NCI-H1694 (cell line): ENCODE measurements around the gene RBMS3.

Experiments
- DNase-seq: peaks from one replicate; lab custom pipeline; 2025; lab: John Stamatoyannopoulos, UW

Gene RBMS3

DNA sequence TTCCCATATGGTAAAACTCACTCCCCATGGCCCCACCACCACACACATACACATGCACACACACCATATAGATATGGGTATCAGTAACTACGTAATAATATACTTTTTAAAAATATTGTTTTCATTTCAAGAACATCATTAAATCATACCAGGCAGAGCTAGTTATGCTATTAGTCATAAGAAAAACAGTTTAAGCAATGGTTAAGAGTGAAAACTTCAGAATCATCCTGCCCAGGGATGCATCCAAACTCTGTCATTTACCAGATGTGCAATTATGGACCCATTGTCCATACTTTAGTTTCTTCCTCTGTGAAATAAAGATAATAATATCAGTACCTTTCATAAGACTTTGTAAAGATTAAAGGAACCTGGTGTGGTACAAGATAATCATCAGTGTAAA, 608.3 kb downstream of the RBMS3 start:
- DNase-seq, result no peak

DNA sequence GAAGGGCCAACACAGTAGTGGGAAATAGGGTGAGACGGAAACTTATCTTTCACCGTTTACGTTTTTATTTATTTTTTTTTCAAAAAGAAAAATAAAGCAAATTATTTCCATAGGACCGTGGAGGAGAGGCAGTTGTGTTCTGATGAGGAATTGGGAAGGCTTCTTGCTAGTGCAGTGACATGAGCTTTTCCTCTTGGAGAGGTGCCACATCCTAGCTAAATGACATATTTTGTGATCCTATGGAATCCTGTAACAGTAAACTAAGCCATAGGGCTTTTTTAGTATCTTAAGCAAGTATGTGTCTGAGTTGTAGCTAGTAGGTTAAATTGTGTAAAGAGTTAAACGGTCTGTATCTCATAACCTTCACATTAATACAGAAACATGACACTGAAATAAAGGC, 609.9 kb downstream of the RBMS3 start:
- no peak for DNase-seq

DNA sequence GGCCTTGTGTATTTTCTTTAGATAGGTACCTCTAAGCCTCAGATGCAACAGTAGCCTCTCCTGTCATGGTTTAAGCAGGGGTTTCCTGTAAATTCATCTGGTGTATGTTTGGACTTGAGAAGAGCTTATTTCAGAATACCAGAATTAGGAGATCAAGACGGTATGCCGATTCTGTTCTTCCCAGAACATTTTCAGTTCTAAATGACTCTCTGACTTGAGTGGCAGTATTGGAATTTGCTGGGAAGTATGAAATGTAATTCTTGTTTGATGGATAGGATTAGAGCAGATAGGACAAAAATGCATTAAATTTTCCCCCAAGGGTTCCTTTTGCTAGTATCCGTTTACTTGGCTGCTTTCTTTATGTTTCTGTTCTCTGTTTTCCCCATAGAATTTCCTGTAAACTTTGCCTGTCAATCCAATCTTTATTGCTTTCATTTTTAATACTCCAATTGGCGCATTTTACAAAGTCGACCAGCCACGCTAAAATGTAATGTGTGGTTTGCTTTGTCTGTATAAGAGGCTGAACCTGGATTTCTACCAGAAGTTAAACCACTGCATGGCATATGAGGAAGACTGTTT, 612.2 kb downstream of the RBMS3 start:
- DNase-seq, result no peak

DNA sequence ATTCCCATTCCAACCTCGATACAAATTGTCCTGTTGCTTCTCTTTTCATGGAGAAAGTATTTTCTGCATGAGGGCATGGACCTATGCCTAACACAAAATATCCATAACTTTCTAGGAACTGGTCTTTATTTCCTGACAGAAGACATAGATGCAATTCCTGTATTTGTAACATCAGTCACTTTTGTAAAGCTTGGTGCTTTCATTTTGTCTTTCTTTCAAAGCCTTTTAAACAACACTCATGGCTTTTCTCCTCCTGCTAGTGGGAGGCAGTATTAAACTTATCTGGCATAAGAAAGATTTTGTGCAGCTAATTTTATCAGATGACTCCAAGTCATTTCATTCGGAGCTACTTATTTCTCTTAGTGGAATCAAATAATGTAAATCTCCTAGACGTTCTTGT, 616.0 kb downstream of the RBMS3 start:
- no peak for DNase-seq

DNA sequence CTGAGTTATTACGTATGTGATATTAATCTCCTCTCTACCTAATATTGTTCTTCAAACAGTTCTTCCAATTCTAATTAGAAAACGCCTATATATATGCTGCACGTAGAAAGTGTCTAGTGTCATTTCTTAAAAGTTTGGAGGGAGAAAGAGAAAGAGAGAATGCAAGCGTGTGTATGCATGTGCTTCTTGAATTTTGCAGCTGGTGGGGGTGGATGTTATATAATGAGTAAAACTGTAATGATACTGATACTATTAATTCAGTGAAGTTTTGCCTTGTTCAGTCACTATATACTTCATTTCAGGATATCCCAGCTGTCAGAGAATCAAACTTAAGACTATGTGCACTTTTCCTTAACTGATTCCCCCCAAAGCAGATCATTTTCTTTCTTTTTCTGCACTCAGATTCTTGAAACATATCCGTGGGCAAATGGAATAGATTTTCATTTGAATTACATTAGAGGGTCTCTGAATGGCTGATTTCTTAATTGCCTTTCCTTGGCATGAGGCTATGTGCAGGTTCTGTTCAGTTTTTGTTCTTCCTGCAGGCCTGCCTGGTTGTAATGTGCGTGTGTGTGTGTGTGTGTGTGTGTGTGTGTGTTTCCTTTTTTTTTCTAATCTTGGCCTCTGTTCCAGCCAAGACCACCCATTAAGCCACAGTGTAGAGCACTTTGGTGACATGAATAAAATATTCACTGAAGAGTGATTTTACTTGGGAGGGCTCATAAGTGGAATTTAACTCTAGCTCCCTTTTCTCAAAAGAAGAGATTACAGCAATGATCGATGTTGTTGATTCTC, 617.5 kb downstream of the RBMS3 start:
- DNase-seq, result no peak

DNA sequence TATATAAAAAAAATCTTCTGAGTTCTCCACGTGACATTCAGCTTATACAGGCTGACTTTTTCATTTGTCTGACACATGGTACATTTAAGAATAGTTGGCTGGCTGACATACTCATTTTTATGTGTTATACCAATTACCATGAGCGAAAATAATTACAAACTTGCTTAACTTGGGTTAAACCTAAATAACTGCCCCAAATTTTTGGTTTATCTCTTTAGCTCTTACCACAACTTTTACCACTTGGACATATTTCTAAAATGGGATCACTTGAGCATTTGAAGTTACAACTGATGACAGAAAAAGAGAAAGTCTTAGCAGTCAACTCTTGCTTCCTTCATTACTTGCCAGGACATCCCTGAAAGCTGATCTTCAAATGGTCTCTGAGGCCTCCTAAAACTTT, 618.1 kb downstream of the RBMS3 start:
- DNase-seq, result no peak

DNA sequence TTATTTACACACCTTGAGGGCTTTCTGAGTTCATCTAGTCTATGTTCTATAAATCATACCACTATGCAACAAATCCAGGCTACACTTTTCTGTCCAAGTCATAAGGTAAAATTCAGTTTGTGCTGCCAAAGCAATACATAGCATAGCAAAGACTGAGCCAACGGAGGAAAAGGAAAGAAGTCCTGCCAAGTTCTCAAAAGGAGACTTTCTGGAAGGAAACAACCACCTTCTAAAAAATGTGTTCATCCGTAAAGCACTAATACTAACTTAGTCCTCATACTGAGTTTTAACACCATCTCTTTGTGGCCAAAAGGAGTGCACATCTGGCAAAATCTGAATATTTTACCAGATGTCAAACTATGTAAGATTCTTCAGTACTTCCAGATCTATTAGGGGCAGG, 620.2 kb downstream of the RBMS3 start:
- no peak for DNase-seq

DNA sequence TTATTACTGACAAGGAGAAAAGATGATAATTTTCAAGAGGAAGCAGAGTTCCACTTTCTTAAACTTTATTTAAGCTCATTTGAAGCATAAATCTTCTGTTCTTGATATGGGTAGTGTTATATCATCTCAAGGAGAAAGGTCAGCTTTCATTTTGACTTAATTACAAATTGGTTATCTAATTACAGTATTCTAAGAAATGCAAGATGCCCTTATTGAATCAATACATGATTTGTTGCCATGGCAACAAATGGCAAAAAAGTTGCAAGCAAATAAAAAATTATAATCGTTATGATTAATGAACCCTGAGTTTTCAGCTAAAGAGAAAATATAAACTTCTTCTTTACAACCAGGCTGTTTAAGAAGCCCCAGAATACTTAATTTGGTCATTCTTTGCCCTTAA, 622.7 kb downstream of the RBMS3 start:
- no peak for DNase-seq

DNA sequence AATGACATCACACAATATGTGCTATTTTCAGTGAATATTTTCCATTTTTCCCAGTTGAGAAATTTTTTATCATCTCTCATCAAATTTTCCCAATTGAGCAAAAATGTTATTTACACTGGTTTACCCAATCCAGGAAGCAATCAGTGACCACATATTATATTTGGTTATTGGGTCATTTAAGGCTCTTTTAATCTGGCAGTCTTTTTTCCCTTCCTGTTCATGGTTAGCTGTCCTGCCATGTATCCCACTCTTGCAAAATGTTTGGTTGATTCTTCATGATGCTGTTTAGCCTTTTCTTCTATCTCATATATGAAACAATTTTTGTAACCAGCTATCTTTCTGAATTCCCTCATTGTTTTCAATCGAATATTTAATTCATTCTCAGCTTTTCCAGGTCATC, 626.0 kb downstream of the RBMS3 start:
- no peak for DNase-seq

DNA sequence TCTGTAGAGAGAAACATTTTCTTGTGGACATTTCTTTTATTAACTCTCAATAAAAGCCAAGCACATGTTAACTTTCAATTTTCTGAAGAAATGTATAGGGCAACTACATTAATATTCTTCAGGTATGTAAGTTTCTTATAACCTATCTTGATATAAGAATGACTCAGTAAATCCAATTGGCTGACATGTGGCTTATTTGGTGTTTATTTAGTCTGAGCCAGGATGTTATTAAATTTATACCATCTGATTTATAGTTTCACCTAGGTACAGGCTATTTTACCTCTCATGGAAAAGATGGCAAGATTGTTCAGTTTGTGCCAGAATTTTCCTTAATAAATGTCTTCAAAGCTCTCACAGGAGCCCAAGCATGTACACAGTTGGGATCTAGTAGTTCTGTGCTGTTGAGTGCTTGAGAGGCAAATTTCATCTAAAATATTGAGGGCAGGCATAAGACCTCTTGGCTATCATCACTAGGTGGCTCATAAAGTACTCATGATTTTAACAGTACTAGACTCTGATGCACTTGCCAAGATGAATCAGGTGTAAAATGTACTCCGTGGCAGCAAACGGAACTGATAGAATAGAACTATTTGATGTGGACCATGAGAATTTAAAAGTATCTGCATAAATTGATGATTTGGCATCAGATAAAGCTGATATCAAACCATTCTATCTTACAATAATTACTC, 631.9 kb downstream of the RBMS3 start:
- no peak for DNase-seq

DNA sequence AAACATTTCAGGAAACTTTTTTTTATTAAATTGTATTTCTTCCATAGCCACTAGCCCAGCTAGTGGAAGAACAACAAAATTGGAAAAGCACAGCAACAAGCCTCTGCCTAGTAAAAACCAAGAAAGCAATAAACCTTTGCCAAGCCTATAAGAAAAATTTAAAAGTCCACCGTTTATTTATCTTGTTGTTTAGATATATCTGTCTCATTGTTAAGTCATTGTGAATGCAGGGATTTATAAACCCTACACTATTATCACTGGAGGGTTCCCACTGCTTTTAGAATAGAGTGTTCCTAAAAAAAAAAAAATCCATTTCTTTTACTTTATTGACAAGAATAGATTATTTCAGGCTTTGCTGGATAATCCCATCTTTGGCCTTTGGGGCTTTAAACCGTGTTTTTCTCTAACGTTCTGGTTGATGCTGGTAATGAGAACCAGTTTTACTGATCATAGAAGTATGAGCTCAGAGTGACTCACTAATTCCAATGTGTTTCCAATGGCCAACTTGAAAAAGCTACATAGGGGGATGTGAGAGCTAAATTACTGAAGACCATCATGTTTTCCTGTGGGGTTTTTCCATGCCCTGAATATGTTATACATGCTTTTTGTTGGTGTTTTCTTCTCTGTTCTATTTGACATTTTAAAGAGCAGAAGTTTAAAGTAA, 634.1 kb downstream of the RBMS3 start:
- no peak for DNase-seq

DNA sequence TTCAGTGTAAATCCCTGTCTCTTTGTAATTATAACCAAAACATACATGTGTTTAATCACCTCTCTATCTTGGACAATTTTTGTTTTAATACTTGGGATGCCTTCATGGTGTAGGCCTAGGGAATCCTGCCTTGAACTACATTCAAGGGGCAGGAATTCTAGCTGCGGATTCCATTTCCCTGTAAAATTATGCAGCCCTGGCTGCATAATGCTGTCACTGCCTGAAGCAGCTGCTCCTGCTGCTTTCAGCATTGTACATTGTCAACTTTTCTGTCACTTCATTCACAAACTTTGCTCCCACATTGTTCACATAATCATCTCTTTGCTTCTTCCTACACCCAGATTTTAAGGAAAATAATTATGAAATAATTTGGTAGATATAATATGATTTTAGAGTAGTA, 638.7 kb downstream of the RBMS3 start:
- no peak for DNase-seq

DNA sequence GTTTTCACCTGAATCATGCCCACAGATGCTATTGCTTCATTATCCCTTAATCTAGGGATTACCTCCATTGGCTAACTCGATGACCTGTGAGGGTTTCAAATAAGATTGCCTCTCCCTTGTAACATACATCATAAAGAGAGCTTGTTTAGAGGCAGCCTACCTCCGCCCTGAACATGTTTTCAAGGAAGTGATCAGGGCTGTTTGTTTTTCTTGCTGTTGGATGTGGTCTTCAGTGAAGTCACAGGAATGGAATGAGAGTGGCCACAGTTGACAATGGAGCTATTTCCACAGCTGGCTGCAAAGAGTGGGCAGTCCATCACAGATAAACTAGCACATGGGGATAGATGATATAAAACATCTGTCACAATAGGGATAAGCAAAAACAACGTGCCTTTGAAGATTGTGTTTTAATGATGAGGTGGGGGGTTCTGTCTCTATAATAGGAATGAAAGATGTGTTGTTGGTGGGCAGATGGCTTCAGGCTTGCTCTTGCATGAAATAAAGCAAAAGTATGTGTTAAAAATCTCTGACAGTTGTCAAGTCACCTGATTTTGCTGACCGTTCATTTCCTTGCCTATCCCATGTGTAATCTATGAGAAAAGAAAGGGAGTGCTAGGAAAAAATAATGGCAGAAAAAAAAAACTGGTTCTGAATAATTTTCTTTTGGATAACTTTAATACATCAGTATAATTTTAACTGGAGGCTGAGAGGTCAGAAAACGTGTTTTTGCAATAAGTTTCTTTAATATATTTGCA, 642.3 kb downstream of the RBMS3 start:
- DNase-seq, result no peak

DNA sequence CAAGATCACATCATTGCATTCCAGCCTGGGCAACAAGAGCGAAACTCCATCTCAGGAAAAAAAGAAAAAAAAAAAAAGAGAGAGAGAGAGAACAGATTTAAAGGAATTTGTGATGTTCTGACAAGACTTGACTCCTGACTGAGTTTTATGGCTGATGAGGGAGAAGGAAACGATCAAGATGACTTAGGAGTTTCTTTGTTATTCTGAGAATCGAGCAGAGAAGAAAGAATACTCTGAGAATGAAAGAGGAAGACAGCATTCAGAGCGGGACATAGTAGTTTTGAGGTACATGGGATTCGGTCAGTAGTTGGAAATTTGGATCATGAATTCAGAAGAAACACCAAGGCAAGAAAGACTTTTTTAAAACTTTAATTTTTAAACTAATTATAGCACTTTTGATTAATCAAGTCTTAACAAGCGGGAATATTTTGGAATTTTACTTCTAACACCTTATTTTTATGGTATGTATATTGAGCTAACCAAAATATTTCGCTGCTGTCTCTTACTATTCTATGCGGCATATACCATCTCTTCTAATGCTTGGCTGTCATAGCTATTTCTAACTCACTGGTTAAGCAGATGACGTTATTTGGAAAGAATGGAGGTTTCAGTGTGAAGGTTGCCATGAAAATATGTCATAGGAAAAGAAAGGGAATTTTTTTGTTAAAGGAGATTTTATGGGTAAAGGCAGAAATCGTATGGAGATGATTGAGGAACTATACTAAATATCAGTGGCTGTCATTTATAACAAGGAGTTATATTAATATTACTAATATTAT, 644.1 kb downstream of the RBMS3 start:
- DNase-seq, result no peak

DNA sequence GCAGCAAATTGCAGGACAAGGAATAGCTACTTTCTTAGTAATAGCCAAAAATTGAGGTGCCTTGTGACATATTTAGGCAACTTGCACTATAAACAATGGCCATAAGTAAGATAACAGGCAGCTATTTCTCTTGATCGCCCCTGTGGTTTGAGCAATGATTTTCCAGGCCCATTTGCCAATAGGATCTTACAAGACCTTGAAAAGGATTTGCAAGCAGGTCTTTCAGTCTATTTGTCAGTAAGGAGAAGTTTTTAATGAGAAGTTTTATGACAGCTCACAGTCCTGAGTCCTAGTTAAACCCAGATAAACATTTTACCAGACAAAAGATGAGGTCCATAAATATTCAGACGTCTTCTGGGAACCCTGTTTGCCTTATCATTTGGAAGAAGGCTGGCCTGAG, 645.5 kb downstream of the RBMS3 start:
- DNase-seq, result no peak

DNA sequence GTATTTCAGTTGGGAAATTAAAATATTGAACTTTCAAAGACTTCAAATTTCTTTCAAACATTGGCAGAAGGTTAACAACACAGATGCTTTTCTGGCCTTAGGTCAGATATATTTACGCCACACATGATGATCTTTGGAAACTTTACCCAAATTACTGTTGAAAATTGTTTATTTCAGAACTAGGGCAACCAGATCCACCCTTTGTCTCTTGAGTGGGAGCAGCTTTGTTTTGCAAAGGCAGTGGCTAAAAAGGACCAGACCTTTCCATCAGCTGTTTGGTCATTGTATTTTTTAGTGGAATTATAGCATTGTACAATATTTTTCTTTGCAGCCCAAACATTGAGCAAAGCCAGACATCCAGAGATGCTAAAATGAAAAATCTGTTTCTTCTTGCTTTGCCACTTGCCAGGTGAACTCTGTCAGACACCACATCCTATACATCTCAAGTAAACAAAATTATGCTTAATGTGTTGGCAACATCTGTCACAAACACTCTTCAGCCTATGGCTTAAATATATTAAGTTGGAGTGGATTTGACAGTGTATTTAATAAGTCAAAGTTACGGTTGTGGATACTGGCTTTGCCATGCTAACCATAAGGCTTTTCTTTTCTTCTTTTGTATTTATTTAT, 651.9 kb downstream of the RBMS3 start:
- DNase-seq, result no peak

DNA sequence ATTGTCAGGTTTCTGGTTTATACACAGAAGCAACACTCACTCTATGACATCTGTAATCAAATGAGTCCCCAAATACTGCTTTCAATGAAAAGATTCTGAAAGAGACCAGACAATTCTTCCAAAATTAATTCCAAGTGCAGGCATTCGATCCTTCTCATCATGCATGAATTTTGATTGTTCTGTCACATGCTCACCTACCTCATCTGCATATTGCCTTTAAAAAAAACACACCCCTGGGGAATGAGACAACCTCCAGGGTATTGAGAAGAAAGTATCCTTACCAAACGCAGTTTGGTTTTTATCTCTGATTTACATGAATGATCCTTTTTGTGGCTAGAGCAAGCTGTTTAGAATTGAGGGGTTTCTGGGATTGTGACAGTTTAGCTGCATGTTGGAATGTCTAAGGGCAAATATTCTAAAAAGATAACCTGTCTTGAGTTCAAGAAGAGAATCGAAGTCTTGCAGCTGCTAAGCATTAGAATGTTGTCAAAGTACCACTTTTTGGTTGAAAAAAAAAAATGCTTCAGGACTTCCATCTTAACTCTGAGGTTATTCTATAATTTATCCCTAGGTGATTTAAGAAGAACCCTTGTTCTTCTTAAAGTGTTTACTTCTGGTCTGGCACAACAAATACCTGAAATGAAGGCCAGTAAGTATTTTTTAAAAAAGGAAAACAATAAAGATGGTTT, 653.1 kb downstream of the RBMS3 start:
- DNase-seq, result no peak

DNA sequence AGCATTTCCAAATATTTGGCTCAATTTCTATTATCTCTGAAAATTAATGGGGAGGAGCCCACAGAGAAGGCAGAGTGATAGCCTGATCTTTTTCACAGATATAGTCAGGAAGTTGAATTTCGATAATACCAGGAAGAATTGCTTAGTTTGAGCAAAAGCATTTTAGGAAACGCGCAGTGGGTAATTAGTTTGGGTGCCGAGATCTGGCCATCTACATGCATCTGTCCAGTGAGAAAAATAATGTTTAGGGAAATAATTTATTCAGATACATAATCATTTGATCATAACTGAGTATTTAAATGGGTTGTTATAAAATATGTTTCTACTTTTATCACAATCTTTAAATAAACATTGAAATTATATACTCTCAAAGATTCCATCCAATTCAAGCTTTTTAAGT, 653.9 kb downstream of the RBMS3 start:
- no peak for DNase-seq

DNA sequence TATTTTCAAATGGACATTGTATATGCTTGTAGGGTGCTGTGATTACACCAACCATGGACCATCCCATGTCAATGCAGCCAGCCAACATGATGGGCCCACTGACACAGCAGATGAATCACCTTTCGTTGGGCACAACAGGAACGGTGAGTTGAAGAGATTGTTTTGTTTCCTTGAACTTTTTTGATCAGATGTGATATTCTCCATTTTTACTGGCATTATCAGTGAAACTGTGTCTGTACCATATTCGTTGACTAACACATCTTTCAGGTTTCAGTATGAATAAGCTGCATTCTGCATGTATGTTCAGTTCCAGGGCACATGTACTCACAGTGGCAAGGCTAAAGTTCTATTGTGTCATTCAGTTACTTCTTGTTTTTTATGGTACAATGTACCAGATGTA, 655.2 kb downstream of the RBMS3 start:
- DNase-seq, result no peak

DNA sequence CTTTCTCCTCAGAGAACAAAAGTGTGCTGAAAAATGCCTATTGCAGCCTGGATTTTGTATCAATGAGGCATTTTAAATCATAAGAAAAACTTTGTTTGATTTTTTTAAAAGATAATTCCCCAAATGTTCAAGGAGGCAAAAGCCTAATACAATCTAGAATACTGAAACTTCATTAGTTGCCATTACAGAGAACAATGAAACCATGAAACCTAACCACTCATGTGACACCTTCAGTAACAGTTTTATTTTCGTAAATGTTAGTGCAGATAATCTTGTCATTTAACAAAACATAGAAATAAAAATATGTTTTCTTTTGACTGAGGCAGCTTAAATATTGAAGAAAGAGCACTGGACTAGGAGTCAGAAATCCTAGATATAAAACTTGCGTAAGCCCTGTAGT, 655.9 kb downstream of the RBMS3 start:
- no peak for DNase-seq
